Measurements from ENCODE around the gene PFDN2. TPM values are rescaled to one million over a fixed set of nuclear protein-coding genes. Genes with fewer than 3 reads are reported as not detected.

The PFDN2 gene
- total and polyA plus RNA-seq, 2 experiments from 2014 or later = 45.6 to 352 TPM

DNA sequence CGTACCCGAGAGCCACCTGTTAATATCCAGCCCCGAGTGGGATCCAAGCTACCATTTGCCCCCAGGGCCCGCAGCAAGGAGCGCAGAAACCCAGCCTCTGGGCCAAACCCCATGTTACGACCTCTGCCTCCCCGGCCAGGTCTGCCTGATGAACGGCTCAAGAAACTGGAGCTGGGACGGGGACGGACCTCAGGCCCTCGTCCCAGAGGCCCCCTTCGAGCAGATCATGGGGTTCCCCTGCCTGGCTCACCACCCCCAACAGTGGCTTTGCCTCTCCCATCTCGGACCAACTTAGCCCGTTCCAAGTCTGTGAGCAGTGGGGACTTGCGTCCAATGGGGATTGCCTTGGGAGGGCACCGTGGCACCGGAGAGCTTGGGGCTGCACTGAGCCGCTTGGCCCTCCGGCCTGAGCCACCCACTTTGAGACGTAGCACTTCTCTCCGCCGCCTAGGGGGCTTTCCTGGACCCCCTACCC lies 42.9 kb upstream of the PFDN2 start (continued):
- TF ChIP-seq, protein P1, sequence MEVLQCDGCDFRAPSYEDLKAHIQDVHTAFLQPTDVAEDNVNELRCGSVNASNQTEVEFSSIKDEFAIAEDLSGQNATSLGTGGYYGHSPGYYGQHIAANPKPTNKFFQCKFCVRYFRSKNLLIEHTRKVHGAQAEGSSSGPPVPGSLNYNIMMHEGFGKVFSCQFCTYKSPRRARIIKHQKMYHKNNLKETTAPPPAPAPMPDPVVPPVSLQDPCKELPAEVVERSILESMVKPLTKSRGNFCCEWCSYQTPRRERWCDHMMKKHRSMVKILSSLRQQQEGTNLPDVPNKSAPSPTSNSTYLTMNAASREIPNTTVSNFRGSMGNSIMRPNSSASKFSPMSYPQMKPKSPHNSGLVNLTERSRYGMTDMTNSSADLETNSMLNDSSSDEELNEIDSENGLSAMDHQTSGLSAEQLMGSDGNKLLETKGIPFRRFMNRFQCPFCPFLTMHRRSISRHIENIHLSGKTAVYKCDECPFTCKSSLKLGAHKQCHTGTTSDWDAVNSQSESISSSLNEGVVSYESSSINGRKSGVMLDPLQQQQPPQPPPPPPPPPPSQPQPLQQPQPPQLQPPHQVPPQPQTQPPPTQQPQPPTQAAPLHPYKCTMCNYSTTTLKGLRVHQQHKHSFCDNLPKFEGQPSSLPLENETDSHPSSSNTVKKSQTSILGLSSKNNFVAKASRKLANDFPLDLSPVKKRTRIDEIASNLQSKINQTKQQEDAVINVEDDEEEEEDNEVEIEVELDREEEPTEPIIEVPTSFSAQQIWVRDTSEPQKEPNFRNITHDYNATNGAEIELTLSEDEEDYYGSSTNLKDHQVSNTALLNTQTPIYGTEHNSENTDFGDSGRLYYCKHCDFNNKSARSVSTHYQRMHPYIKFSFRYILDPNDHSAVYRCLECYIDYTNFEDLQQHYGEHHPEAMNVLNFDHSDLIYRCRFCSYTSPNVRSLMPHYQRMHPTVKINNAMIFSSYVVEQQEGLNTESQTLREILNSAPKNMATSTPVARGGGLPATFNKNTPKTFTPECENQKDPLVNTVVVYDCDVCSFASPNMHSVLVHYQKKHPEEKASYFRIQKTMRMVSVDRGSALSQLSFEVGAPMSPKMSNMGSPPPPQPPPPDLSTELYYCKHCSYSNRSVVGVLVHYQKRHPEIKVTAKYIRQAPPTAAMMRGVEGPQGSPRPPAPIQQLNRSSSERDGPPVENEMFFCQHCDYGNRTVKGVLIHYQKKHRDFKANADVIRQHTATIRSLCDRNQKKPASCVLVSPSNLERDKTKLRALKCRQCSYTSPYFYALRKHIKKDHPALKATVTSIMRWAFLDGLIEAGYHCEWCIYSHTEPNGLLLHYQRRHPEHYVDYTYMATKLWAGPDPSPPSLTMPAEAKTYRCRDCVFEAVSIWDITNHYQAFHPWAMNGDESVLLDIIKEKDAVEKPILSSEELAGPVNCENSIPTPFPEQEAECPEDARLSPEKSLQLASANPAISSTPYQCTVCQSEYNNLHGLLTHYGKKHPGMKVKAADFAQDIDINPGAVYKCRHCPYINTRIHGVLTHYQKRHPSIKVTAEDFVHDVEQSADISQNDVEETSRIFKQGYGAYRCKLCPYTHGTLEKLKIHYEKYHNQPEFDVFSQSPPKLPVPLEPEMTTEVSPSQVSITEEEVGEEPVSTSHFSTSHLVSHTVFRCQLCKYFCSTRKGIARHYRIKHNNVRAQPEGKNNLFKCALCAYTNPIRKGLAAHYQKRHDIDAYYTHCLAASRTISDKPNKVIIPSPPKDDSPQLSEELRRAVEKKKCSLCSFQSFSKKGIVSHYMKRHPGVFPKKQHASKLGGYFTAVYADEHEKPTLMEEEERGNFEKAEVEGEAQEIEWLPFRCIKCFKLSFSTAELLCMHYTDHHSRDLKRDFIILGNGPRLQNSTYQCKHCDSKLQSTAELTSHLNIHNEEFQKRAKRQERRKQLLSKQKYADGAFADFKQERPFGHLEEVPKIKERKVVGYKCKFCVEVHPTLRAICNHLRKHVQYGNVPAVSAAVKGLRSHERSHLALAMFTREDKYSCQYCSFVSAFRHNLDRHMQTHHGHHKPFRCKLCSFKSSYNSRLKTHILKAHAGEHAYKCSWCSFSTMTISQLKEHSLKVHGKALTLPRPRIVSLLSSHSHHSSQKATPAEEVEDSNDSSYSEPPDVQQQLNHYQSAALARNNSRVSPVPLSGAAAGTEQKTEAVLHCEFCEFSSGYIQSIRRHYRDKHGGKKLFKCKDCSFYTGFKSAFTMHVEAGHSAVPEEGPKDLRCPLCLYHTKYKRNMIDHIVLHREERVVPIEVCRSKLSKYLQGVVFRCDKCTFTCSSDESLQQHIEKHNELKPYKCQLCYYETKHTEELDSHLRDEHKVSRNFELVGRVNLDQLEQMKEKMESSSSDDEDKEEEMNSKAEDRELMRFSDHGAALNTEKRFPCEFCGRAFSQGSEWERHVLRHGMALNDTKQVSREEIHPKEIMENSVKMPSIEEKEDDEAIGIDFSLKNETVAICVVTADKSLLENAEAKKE (CRISPR knock-in tag; IDR thresholded peaks at IDR 0.05) = no peak
- TF ChIP-seq ZNF331 (CRISPR knock-in tag; IDR thresholded peaks at IDR 0.05; ENCODE audit: low read depth) (no peak), NANOG (IDR thresholded peaks at IDR 0.05; ENCODE audit: borderline replicate concordance) (no peak), STAT1 (IDR thresholded peaks at IDR 0.05; ENCODE audit: unreplicated experiment) (no peak), POLR2AphosphoS5 (IDR thresholded peaks at IDR 0.05; ENCODE audit: low read depth) (no peak)
- TF ChIP-seq, protein P2, sequence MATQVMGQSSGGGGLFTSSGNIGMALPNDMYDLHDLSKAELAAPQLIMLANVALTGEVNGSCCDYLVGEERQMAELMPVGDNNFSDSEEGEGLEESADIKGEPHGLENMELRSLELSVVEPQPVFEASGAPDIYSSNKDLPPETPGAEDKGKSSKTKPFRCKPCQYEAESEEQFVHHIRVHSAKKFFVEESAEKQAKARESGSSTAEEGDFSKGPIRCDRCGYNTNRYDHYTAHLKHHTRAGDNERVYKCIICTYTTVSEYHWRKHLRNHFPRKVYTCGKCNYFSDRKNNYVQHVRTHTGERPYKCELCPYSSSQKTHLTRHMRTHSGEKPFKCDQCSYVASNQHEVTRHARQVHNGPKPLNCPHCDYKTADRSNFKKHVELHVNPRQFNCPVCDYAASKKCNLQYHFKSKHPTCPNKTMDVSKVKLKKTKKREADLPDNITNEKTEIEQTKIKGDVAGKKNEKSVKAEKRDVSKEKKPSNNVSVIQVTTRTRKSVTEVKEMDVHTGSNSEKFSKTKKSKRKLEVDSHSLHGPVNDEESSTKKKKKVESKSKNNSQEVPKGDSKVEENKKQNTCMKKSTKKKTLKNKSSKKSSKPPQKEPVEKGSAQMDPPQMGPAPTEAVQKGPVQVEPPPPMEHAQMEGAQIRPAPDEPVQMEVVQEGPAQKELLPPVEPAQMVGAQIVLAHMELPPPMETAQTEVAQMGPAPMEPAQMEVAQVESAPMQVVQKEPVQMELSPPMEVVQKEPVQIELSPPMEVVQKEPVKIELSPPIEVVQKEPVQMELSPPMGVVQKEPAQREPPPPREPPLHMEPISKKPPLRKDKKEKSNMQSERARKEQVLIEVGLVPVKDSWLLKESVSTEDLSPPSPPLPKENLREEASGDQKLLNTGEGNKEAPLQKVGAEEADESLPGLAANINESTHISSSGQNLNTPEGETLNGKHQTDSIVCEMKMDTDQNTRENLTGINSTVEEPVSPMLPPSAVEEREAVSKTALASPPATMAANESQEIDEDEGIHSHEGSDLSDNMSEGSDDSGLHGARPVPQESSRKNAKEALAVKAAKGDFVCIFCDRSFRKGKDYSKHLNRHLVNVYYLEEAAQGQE (IDR thresholded peaks at IDR 0.05; ENCODE audit: unreplicated experiment) = no peak
- TF ChIP-seq, protein P3, sequence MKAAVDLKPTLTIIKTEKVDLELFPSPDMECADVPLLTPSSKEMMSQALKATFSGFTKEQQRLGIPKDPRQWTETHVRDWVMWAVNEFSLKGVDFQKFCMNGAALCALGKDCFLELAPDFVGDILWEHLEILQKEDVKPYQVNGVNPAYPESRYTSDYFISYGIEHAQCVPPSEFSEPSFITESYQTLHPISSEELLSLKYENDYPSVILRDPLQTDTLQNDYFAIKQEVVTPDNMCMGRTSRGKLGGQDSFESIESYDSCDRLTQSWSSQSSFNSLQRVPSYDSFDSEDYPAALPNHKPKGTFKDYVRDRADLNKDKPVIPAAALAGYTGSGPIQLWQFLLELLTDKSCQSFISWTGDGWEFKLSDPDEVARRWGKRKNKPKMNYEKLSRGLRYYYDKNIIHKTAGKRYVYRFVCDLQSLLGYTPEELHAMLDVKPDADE (IDR thresholded peaks at IDR 0.05) = no peak
